ENCODE measurements around the gene RAB3C.

- TF ChIP-seq, protein P1, sequence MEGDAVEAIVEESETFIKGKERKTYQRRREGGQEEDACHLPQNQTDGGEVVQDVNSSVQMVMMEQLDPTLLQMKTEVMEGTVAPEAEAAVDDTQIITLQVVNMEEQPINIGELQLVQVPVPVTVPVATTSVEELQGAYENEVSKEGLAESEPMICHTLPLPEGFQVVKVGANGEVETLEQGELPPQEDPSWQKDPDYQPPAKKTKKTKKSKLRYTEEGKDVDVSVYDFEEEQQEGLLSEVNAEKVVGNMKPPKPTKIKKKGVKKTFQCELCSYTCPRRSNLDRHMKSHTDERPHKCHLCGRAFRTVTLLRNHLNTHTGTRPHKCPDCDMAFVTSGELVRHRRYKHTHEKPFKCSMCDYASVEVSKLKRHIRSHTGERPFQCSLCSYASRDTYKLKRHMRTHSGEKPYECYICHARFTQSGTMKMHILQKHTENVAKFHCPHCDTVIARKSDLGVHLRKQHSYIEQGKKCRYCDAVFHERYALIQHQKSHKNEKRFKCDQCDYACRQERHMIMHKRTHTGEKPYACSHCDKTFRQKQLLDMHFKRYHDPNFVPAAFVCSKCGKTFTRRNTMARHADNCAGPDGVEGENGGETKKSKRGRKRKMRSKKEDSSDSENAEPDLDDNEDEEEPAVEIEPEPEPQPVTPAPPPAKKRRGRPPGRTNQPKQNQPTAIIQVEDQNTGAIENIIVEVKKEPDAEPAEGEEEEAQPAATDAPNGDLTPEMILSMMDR (conservative IDR thresholded peaks at IDR 0.05; ENCODE audit: low read depth in 2 of 2): no peak
- TF ChIP-seq POLR2AphosphoS5 (IDR thresholded peaks at IDR 0.05; ENCODE audit: low read depth) (no peak), EZH2 (IDR thresholded peaks at IDR 0.05; ENCODE audit: low read depth, unreplicated experiment) (no peak), NANOG (IDR thresholded peaks at IDR 0.05; ENCODE audit: borderline replicate concordance) (no peak), EZH2phosphoT487 (IDR thresholded peaks at IDR 0.05; ENCODE audit: unreplicated experiment) (no peak), STAT1 (IDR thresholded peaks at IDR 0.05; ENCODE audit: unreplicated experiment) (no peak), REST (IDR thresholded peaks at IDR 0.05; ENCODE audit: unreplicated experiment) (no peak), JUNB (IDR thresholded peaks at IDR 0.05; ENCODE audit: unreplicated experiment) (no peak), ZNF114 (CRISPR knock-in tag; IDR thresholded peaks at IDR 0.05) (no peak), CREB1 (CRISPR knock-in tag; IDR thresholded peaks at IDR 0.05; ENCODE audit: low read depth) (no peak)
- TF ChIP-seq, protein P2, sequence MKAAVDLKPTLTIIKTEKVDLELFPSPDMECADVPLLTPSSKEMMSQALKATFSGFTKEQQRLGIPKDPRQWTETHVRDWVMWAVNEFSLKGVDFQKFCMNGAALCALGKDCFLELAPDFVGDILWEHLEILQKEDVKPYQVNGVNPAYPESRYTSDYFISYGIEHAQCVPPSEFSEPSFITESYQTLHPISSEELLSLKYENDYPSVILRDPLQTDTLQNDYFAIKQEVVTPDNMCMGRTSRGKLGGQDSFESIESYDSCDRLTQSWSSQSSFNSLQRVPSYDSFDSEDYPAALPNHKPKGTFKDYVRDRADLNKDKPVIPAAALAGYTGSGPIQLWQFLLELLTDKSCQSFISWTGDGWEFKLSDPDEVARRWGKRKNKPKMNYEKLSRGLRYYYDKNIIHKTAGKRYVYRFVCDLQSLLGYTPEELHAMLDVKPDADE (IDR thresholded peaks at IDR 0.05): no peak
Observed at GRCh38 chr5:58687079-58687478, 104.2 kb downstream of the RAB3C start.
